Gastrocnemius medialis (tissue), 4 donors: Measurements from ENCODE around the gene RMI2. TPM values are rescaled to one million over a fixed set of nuclear protein-coding genes. Genes with fewer than 3 reads are reported as not detected.
"Not testable (repeated sequence)": the region's sequence is repeated elsewhere in the genome, so short reads cannot be mapped to it uniquely, and the experiment has no call there.

ENCODE experiments used
- ATAC-seq, 2 donors: fragments of 150-250 bp; one replicate each; pipeline ENCODE4 v1.9.1; 2016
- DNase-seq, 2 donors: peaks; one replicate each; pipeline ENCODE4 v3.0.0-alpha.2; 2019
- H3K27ac ChIP-seq, 4 donors: fragments of 200-600 bp; sonication (generic); 1 replicate in 1 of 4; 2 replicates in 3 of 4; pipeline ENCODE4 v1.5.1; 2016 to 2018; ENCODE audit warnings: mild to moderate bottlenecking in 2 of 4, moderate library complexity in 1 of 4
- H3K27me3 ChIP-seq, 3 donors: fragments of 200-600 bp; sonication (generic) in 2 of 3; 1 replicate in 1 of 3; 2 replicates in 2 of 3; pipeline versions ENCODE4 v1.5.1 to v1.6.0; 2016 to 2019; ENCODE audit warnings: mild to moderate bottlenecking in 1 of 3, moderate library complexity in 1 of 3
- H3K36me3 ChIP-seq, 2 donors: fragments of 200-600 bp; sonication (generic) in 1 of 2; one replicate each; pipeline ENCODE4 v1.5.1; 2017 to 2018
- H3K4me1 ChIP-seq, 2 donors: fragments of 200-600 bp; sonication (generic) in 1 of 2; one replicate each; pipeline ENCODE4 v1.5.1; 2016 to 2017; ENCODE audit warnings: mild to moderate bottlenecking in 2 of 2
- H3K4me3 ChIP-seq, 4 donors: fragments of 200-600 bp; sonication (generic) in 3 of 4; 1 replicate in 1 of 4; 2 replicates in 3 of 4; pipeline ENCODE4 v1.5.1; 2016 to 2019; ENCODE audit warnings: mild to moderate bottlenecking in 2 of 4
- H3K9me3 ChIP-seq, 3 donors: fragments of 200-600 bp; sonication (generic) in 2 of 3; 1 replicate in 1 of 3; 2 replicates in 2 of 3; pipeline ENCODE4 v1.5.1; 2016 to 2019
- CTCF ChIP-seq, 5 experiments: fragments of 450-650 bp in 3 of 5; fragments of 200-600 bp in 2 of 5; sonication (generic) in 2 of 5; IDR thresholded peaks in 4 of 5; conservative IDR thresholded peaks in 1 of 5; 1 replicate in 4 of 5; 2 replicates in 1 of 5; pipeline ENCODE4 v1.5.1; 2016 to 2019; ENCODE audit warnings: antibody characterized with exemption in 5 of 5, mild to moderate bottlenecking in 3 of 5, moderate library complexity in 3 of 5
- POLR2A ChIP-seq, 2 donors: fragments of 450-650 bp; IDR thresholded peaks; one replicate each; pipeline ENCODE4 v1.6.1; 2017; ENCODE audit warnings: antibody characterized with exemption in 2 of 2, mild to moderate bottlenecking in 2 of 2, moderate library complexity in 2 of 2
- in situ Hi-C, 4 donors: fragments of 200-750 bp; cut with MboI; loops; one replicate each; pipeline versions ENCODE4 v1.15.0 to v1.8.0; 2017; ENCODE audit warnings: low sequenced_read_pairs in 4 of 4
- intact Hi-C: fragments of 100-400 bp; cut with DNase I; formaldehyde crosslinking; loops from one replicate; pipeline ENCODE4 v1.15.1; 2023; ENCODE audit warnings: low total_unique reads
- total RNA-seq, 4 donors: library from RNA; depleted of rRNA; stranded (reverse); fragments of >200 nt; gene quantifications; one replicate each; pipeline versions ENCODE4 v1.1.0 to v1.2.3, GENCODE V29; 2016

RMI2 gene
- total RNA-seq, 4 donors from 2014 or later, result 0.44 to 0.49 TPM; not detected in 2

GRCh38 chr16:11363927-11364258 is 18.6 kb downstream of the RMI2 start:
- H3K27ac ChIP-seq, result peak overlapping the region in 1 of 4 donors; percentile 84

GRCh38 chr16:11367483-11367906 is 22.2 kb downstream of the RMI2 start:
- in situ Hi-C loops, result loop anchor here in 2 of 4 donors (25.0 kb wide), 1 partner anchor 405 kb away; no protein-coding TSS in a partner anchor
- H3K4me3 ChIP-seq, result no peak overlapping the region
- DNase-seq, result no peak
- intact Hi-C loops, result no loop called here
- no peaks in the 10 kb centered on the region for H3K4me1 ChIP-seq
- H3K27me3 ChIP-seq, result no peaks in the 10 kb centered on the region
- H3K27ac ChIP-seq, result no peak overlapping the region
- H3K9me3 ChIP-seq, result no peaks in the 10 kb centered on the region
- no peaks in the 10 kb centered on the region for H3K36me3 ChIP-seq
- TF ChIP-seq POLR2A (IDR thresholded peaks at IDR 0.05), result no peak
- TF ChIP-seq CTCF (IDR thresholded peaks at IDR 0.05 in 4 of 5, conservative IDR thresholded peaks at IDR 0.05 in 1 of 5), result no peak
- no peak for ATAC-seq

More at GRCh38 chr16:11363927-11364258, 18.6 kb downstream of the RMI2 start:
- no peaks in the 10 kb centered on the region for H3K9me3 ChIP-seq
- in situ Hi-C loops (loop anchor here in 2 of 4 donors (25.0 kb wide), 1 partner anchor 402 kb away; no protein-coding TSS in a partner anchor), intact Hi-C loops (no loop called here)
- no peaks in the 10 kb centered on the region for H3K27me3 ChIP-seq
- H3K4me1 ChIP-seq, result no peaks in the 10 kb centered on the region
- TF ChIP-seq CTCF (IDR thresholded peaks at IDR 0.05 in 4 of 5, conservative IDR thresholded peaks at IDR 0.05 in 1 of 5), result no peak
- TF ChIP-seq POLR2A (IDR thresholded peaks at IDR 0.05), result no peak
- DNase-seq, result no peak
- no peak overlapping the region for H3K4me3 ChIP-seq
- no peaks in the 10 kb centered on the region for H3K36me3 ChIP-seq
- no peak for ATAC-seq

DNA sequence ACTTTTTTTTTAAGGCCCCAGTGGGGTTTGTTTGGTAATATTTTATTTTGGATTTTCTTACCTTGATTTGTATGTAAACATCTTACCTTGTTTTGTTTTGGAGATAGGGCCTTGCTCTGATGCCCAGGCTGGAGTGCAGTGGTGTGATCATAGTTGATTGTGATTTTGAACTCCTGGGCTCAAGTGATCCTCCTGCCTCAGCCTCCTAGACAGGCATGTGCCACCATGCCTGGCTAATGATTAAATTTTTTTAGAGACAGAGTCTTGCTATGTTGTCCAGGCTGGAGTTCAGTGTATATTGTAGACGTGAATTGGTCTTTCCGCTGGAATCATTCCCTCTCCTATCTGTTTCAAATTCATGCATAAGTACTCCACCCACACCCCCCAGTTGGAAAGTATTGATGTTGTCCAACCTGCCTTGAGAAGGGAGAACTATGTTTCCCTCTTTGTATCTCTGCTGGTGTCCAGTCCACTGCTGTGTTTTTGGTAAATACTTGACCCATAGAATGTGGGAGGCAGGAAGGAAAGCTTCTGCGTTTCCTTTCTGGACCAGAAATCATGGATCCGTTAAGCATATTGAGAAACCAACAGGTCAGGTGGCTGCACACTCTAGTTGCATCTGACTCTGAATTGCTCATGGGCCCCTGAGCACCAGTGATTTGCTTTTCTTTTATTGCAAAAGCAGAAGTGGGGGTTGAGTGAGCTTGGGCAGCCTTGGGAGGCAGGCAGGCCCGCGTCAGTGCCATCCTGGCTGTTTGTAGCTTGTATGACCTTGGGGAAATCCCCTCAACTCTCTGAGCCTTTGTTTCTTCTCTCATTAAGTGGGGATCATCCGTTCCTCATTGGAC is 25.0 kb downstream of the RMI2 start:
- Histone ChIP-seq H3K27me3 (no peaks in the 10 kb centered on the region), H3K4me3 (no peak overlapping the region), H3K27ac (no peak overlapping the region), H3K9me3 (no peaks in the 10 kb centered on the region), H3K36me3 (no peaks in the 10 kb centered on the region), H3K4me1 (no peaks in the 10 kb centered on the region)
- intact Hi-C loops (no loop called here), in situ Hi-C loops (loop anchor here in 2 of 4 donors (25.0 kb wide), 1 partner anchor 408 kb away; no protein-coding TSS in a partner anchor)
- no peak for TF ChIP-seq POLR2A (IDR thresholded peaks at IDR 0.05)
- TF ChIP-seq CTCF (IDR thresholded peaks at IDR 0.05 in 4 of 5, conservative IDR thresholded peaks at IDR 0.05 in 1 of 5), result no peak
- no peak for ATAC-seq
- DNase-seq, result no peak

- H3K36me3 ChIP-seq, H3K9me3 ChIP-seq, intact Hi-C loops, ATAC-seq, H3K27ac ChIP-seq, H3K27me3 ChIP-seq, DNase-seq, H3K4me1 ChIP-seq, H3K4me3 ChIP-seq: not testable (repeated sequence)
- in situ Hi-C loops, result loop anchor here in 2 of 4 donors (25.0 kb wide), 1 partner anchor 409 kb away; no protein-coding TSS in a partner anchor
Observed at GRCh38 chr16:11370932-11371279, 25.6 kb downstream of the RMI2 start.

DNA sequence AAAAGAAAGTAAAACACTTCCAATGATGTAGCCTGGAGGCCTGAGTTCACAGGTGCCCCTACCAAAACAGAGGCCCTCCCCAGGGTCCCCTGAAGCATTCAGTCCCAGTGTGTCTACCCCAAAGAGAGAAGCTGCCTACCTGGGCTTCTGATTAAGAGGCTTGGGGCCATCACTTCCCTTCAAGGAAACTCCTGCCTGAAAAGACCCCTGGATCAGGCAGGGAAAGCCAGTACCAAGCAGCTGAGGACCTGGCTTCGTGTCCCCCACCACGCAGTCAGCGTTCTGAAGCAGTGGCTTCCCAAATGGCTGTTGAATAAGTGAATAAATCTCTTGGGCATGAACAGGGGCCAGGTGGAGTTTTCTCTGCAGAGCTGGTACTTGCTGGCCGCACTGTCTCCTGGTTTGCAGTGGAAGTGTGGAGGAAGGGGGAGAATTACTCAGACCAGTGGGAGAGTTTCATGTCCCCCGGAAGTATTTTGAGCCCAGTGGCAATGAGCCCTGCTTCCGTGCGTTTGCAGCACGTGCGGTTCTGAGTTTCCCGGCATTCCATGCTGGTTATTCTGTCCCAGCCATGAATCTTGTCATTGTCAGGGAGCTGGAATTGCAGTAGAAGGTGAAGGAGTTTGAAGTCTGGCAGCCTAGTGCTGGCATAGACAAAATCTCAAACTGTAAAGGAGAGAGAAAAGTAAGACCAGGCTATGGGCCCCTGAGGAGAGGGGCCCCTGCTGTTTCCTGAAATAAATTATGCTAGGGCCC is 27.0 kb downstream of the RMI2 start:
- intact Hi-C loops (no loop called here), in situ Hi-C loops (loop anchor here in 2 of 4 donors (25.0 kb wide), 1 partner anchor 410 kb away; no protein-coding TSS in a partner anchor)
- no peak for TF ChIP-seq CTCF (IDR thresholded peaks at IDR 0.05 in 4 of 5, conservative IDR thresholded peaks at IDR 0.05 in 1 of 5)
- TF ChIP-seq POLR2A (IDR thresholded peaks at IDR 0.05), result no peak
- no peak overlapping the region for H3K4me3 ChIP-seq
- H3K27ac ChIP-seq, result no peak overlapping the region
- H3K9me3 ChIP-seq, result no peaks in the 10 kb centered on the region
- no peak for DNase-seq
- H3K36me3 ChIP-seq, result no peaks in the 10 kb centered on the region
- H3K27me3 ChIP-seq, result no peaks in the 10 kb centered on the region
- no peaks in the 10 kb centered on the region for H3K4me1 ChIP-seq
- no peak for ATAC-seq
